WI38 (cell line): ENCODE measurements around the gene AHCTF1.

Experiments
- H3K4me3 ChIP-seq: 2 replicates; pipeline ENCODE4 v1.5.1; 2011; ENCODE audit warnings: low read depth, mild to moderate bottlenecking, control low read depth, low read length
- TF ChIP-seq, protein P1 (sequence below): IDR thresholded peaks from 2 replicates; pipeline ENCODE4 v1.5.1; 2012; ENCODE audit warnings: low read depth, mild to moderate bottlenecking, control low read depth, low read length

AHCTF1 gene

GRCh38 chr1:246966502-246966901, 34.8 kb upstream of the AHCTF1 start:
- H3K4me3 ChIP-seq, result no peak overlapping the region
- TF ChIP-seq, protein P1, sequence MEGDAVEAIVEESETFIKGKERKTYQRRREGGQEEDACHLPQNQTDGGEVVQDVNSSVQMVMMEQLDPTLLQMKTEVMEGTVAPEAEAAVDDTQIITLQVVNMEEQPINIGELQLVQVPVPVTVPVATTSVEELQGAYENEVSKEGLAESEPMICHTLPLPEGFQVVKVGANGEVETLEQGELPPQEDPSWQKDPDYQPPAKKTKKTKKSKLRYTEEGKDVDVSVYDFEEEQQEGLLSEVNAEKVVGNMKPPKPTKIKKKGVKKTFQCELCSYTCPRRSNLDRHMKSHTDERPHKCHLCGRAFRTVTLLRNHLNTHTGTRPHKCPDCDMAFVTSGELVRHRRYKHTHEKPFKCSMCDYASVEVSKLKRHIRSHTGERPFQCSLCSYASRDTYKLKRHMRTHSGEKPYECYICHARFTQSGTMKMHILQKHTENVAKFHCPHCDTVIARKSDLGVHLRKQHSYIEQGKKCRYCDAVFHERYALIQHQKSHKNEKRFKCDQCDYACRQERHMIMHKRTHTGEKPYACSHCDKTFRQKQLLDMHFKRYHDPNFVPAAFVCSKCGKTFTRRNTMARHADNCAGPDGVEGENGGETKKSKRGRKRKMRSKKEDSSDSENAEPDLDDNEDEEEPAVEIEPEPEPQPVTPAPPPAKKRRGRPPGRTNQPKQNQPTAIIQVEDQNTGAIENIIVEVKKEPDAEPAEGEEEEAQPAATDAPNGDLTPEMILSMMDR, result no peak

DNA sequence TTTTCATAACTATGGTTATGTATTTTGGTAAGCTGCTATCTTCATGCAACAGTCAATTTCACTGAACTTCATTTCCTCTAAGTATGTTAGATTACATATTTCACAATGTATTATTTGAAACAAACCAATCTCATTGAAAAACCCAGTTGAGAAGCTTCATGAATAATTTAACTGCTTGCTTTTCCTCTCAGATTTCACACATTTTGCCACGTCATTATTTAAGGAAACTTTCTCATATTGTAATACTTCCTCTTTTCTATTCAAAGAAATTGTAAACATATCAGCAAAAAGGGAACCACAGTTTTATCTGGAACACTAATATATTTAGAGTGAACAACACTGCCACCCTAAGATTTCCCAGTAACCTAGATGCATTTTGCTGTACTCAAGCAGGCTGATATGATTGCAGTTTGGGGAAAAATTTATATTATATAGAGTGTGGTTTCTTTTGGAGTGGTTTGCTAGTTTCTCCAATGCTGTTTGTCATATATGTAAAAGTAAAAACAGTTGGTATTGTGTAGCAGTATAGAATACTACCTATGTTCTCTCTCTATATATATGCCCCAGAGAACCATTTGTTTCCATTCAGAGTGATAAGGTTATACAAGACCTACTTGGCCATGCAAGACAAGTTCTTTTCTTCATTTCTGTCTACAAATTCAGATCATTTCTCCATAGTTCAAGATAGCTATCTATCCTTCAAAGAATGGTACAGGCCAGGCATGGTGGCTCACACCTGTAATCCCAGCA, 28.4 kb upstream of the AHCTF1 start:
- TF ChIP-seq, protein P1, result no peak
- no peak overlapping the region for H3K4me3 ChIP-seq

DNA sequence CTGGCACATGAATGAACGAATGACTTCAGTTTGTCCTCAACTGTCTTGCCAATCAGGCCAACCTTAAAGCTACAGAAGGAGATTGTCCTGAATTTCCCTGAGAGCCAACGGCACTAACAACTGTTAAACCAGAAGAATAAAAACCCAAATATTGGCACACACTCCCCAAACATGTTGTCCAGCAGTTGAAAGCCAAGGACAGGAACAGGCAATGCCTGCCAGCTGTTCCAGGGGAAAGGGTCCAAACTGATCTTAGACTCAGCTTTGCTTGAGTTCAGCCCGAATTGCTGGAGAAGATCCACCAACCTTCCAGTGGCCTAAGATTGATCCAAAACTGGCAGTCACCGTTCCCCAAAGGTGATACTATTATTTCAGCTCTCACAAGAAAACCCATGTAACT, 22.4 kb upstream of the AHCTF1 start:
- TF ChIP-seq, protein P1, result no peak

DNA sequence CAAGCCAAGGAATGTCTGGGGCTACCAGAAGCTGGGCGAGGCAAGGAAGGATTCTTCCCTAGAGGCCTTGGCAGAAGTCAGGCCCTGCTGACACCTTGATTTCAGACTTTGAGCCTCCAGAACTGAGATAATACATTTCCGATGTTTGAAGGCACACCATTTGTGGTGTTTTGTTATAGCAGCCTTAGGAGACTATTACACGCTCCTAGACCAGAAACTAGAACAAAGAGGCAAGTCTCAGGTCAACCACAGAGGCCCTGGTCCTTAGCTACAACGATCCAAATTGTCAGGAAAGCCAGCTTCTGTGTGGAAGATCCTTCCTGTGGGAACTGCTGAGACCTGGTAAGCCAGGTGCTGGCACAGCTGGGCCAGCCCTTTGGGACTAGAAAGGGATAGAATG, 19.7 kb upstream of the AHCTF1 start:
- H3K4me3 ChIP-seq, result no peak overlapping the region
- TF ChIP-seq, protein P1, result no peak

More for the DNA sequence above, 22.4 kb upstream of the AHCTF1 start:
- no peak overlapping the region for H3K4me3 ChIP-seq

GRCh38 chr1:246949956-246950355, 18.2 kb upstream of the AHCTF1 start:
- no peak overlapping the region for H3K4me3 ChIP-seq

GRCh38 chr1:246947255-246947654, 15.5 kb upstream of the AHCTF1 start:
- no peak overlapping the region for H3K4me3 ChIP-seq
- TF ChIP-seq, protein P1, result no peak

More at GRCh38 chr1:246949956-246950355, 18.2 kb upstream of the AHCTF1 start:
- TF ChIP-seq, protein P1, result no peak

GRCh38 chr1:246946366-246946765, 14.6 kb upstream of the AHCTF1 start:
- no peak overlapping the region for H3K4me3 ChIP-seq
- TF ChIP-seq, protein P1, result no peak
